Karpas-422 (cell line): Measurements from ENCODE around the gene ERC1. TPM values are rescaled to one million over a fixed set of nuclear protein-coding genes. Genes with fewer than 3 reads are reported as not detected.
A peak's percentile ranks its signal among the peaks of the same experiment; 100 is the strongest.

Source experiments
- DNase-seq: peaks from one replicate; pipeline ENCODE4 v3.0.0-alpha.2; 2015
- H2AFZ ChIP-seq: fragments of 200-600 bp; sonication (generic); 2 replicates; pipeline ENCODE4 v1.6.1; 2014; ENCODE audit warnings: antibody characterized with exemption, low read length, mixed read lengths
- H3K27ac ChIP-seq: fragments of 200-600 bp; sonication (generic); 2 replicates; pipeline ENCODE4 v1.5.1; 2014; ENCODE audit warnings: mild to moderate bottlenecking, low read length, moderate library complexity
- H3K27me3 ChIP-seq: fragments of 200-600 bp; sonication (generic); 2 replicates; pipeline ENCODE4 v1.6.1; 2014; ENCODE audit warnings: low read length, mixed read lengths
- H3K36me3 ChIP-seq: fragments of 200-600 bp; sonication (generic); 2 replicates; pipeline ENCODE4 v1.6.1; 2014; ENCODE audit warnings: low read length, mixed read lengths; ENCODE audit not compliant: insufficient read depth
- H3K4me1 ChIP-seq: fragments of 200-600 bp; sonication (generic); 2 replicates; pipeline ENCODE4 v1.6.1; 2014; ENCODE audit warnings: mild to moderate bottlenecking, low read length, mixed read lengths
- H3K4me2 ChIP-seq: fragments of 200-600 bp; sonication (generic); 2 replicates; pipeline ENCODE4 v1.6.1; 2014; ENCODE audit warnings: low read length, low read depth, mild to moderate bottlenecking; ENCODE audit not compliant: poor library complexity, severe bottlenecking
- H3K4me3 ChIP-seq: fragments of 200-600 bp; sonication (generic); 2 replicates; pipeline ENCODE4 v1.5.1; 2014; ENCODE audit warnings: mild to moderate bottlenecking, antibody characterized with exemption, low read length, mixed read lengths
- H3K79me2 ChIP-seq: fragments of 200-600 bp; sonication (generic); 2 replicates; pipeline ENCODE4 v1.6.1; 2014; ENCODE audit warnings: mild to moderate bottlenecking, low read length, mixed read lengths
- H3K9ac ChIP-seq: fragments of 200-600 bp; sonication (generic); 2 replicates; pipeline ENCODE4 v1.6.0; 2014; ENCODE audit warnings: low read length
- H3K9me2 ChIP-seq: fragments of 200-600 bp; sonication (generic), shearing (Covaris generic); replicated peaks from 2 replicates; pipeline ENCODE4 v1.6.0; 2014; ENCODE audit warnings: mild to moderate bottlenecking, low read length, moderate library complexity; ENCODE audit not compliant: insufficient read depth
- H3K9me3 ChIP-seq: fragments of 300-700, 200-600 bp; sonication (generic); 2 replicates; pipeline ENCODE4 v1.6.1; 2014; ENCODE audit warnings: low read length, mixed read lengths
- H4K20me1 ChIP-seq: fragments of 200-600 bp; sonication (generic); 2 replicates; pipeline ENCODE4 v1.6.1; 2014; ENCODE audit warnings: mild to moderate bottlenecking, antibody characterized with exemption, low read length, low read depth; ENCODE audit not compliant: insufficient read depth
- total RNA-seq: library from RNA; depleted of rRNA; stranded (reverse); fragments of >200 nt; shearing (Covaris generic); gene quantifications from 2 replicates; pipeline ENCODE4 v1.2.3, GENCODE V29; 2014; ENCODE audit warnings: low replicate concordance

The ERC1 gene
- total RNA-seq, 1 experiment from 2014 or later, result 20.3 TPM

DNA sequence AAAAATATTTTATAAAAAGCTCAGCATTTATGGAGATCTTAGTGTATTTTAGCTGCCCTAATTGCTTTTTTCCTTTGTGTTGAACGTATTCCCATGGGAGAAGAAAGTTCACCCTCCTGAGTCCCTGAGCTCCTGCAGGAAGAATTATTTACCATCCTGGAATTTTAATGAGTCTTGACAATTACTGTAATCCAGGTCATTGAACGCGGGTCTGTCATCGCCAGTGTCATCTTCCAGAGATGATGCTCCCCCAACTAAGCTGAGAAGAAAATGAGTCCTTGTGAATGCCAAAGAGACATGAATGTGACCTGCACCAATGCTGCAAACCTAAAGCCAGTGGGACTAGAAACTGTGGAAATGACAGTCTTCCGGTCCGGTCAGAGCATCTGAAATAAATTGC lies 473.9 kb downstream of the ERC1 start:
- H3K9me3 ChIP-seq, result no peaks in the 10 kb centered on the region
- no peaks in the 10 kb centered on the region; the same call in 1 of the 2 replicates for H3K4me1 ChIP-seq
- H3K4me3 ChIP-seq, result no peak overlapping the region
- no peaks in the 10 kb centered on the region for H3K27me3 ChIP-seq
- H2AFZ ChIP-seq, result no peak overlapping the region
- H3K27ac ChIP-seq, result no peak overlapping the region
- no peaks in the 10 kb centered on the region for H4K20me1 ChIP-seq
- H3K36me3 ChIP-seq, result no peaks in the 10 kb centered on the region
- H3K79me2 ChIP-seq, result no peaks in the 10 kb centered on the region
- H3K9me2 ChIP-seq, result no peaks in the 10 kb centered on the region
- H3K4me2 ChIP-seq, result no peak overlapping the region
- DNase-seq, result no peak
- no peak overlapping the region for H3K9ac ChIP-seq

DNA sequence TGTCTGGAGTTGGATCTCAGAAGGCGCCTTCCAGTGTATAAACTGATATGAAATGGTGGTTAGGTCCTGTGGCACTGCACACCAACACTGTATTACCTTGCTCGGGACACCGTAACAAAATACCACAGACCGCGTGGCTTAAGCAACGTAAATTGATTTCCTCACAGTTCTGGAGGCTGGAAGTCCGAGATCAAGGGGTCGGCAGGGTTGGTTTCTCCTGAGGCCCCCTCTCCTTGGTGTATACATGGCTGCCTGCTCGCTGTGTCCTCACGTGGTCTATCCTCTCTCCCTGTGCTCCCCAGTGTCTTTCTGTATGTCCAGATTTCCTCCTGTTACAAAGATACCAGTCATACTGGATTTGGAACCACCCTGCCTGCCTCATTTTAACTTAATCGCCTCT lies 475.0 kb downstream of the ERC1 start:
- no peak for DNase-seq
- no peak overlapping the region for H2AFZ ChIP-seq
- H3K27ac ChIP-seq, result no peak overlapping the region
- no peak overlapping the region for H3K9ac ChIP-seq
- no peaks in the 10 kb centered on the region for H3K36me3 ChIP-seq
- no peaks in the 10 kb centered on the region; the same call in 1 of the 2 replicates for H3K4me1 ChIP-seq
- no peaks in the 10 kb centered on the region for H4K20me1 ChIP-seq
- H3K9me2 ChIP-seq, result no peaks in the 10 kb centered on the region
- no peaks in the 10 kb centered on the region for H3K79me2 ChIP-seq
- no peak overlapping the region for H3K4me2 ChIP-seq
- no peaks in the 10 kb centered on the region for H3K27me3 ChIP-seq
- no peak overlapping the region for H3K4me3 ChIP-seq
- no peaks in the 10 kb centered on the region for H3K9me3 ChIP-seq

- peak; percentile 37 for DNase-seq
- Histone ChIP-seq H2AFZ (no peak overlapping the region), H3K4me1 (no peaks in the 10 kb centered on the region; the same call in 1 of the 2 replicates), H3K9me3 (no peaks in the 10 kb centered on the region), H3K27ac (no peak overlapping the region), H3K4me2 (no peak overlapping the region), H3K27me3 (no peaks in the 10 kb centered on the region), H3K36me3 (no peaks in the 10 kb centered on the region), H3K4me3 (no peak overlapping the region), H3K79me2 (no peaks in the 10 kb centered on the region), H3K9me2 (no peaks in the 10 kb centered on the region), H3K9ac (no peak overlapping the region), H4K20me1 (no peaks in the 10 kb centered on the region)
Measured at GRCh38 chr12:1466481-1467154, 475.6 kb downstream of the ERC1 start.

DNA sequence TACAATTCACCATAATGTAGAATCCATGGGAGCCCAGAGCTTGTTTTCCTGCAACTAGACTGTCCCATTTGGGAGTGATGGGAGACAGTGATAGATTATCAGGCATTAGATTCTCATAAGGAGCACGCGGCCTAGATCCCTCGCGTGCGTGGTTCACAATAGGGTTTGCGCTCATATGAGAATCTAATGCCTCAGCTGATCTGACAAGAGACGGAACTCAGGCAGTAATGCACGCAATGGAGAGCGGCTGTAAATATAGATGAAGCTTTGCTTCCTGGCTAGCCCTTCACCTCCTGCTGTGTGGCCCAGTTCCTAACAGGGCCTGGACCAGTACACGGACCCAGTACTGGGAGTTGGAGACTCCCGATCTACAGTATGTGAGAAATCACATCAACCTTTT lies 476.7 kb downstream of the ERC1 start:
- no peaks in the 10 kb centered on the region for H4K20me1 ChIP-seq
- no peaks in the 10 kb centered on the region for H3K79me2 ChIP-seq
- no peaks in the 10 kb centered on the region for H3K27me3 ChIP-seq
- H3K36me3 ChIP-seq, result no peaks in the 10 kb centered on the region
- H3K9me3 ChIP-seq, result no peaks in the 10 kb centered on the region
- no peaks in the 10 kb centered on the region for H3K9me2 ChIP-seq
- no peak overlapping the region for H2AFZ ChIP-seq
- H3K9ac ChIP-seq, result no peak overlapping the region
- no peak for DNase-seq
- no peak overlapping the region for H3K4me3 ChIP-seq
- H3K4me2 ChIP-seq, result no peak overlapping the region
- H3K27ac ChIP-seq, result no peak overlapping the region
- H3K4me1 ChIP-seq, result no peaks in the 10 kb centered on the region; the same call in 1 of the 2 replicates

GRCh38 chr12:1469070-1469469 lies 478.0 kb downstream of the ERC1 start:
- no peak overlapping the region for H3K4me2 ChIP-seq
- H3K36me3 ChIP-seq, result no peaks in the 10 kb centered on the region
- H3K79me2 ChIP-seq, result no peaks in the 10 kb centered on the region
- H3K9ac ChIP-seq, result no peak overlapping the region
- no peaks in the 10 kb centered on the region for H3K27me3 ChIP-seq
- no peak overlapping the region for H3K4me3 ChIP-seq
- no peaks in the 10 kb centered on the region for H3K4me1 ChIP-seq
- no peak overlapping the region for H2AFZ ChIP-seq
- no peaks in the 10 kb centered on the region for H4K20me1 ChIP-seq
- no peak for DNase-seq
- no peak overlapping the region for H3K27ac ChIP-seq
- no peaks in the 10 kb centered on the region for H3K9me3 ChIP-seq
- no peaks in the 10 kb centered on the region for H3K9me2 ChIP-seq

DNA sequence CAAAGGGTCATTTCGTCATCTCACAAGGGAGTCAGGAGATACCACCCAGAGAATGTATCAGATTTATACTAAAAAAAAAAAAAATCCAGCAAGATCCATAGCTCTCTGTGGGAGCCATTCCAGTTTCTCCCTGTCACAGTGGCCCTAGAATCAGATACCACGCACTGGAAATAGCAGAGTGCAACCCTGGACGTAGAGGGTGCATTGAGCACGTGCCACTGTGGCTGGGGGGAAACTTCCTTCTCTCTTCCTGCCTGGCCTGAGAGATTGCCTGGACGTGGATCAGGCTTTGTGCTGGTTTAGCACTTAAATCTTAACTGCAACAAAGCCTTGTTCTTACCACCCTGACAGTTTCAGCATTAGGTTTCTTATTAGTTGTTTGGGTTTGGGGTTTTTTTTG lies 479.0 kb downstream of the ERC1 start:
- no peak overlapping the region for H3K9ac ChIP-seq
- DNase-seq, result no peak
- no peak overlapping the region for H3K4me2 ChIP-seq
- H3K36me3 ChIP-seq, result no peaks in the 10 kb centered on the region
- H3K79me2 ChIP-seq, result no peaks in the 10 kb centered on the region
- H4K20me1 ChIP-seq, result no peaks in the 10 kb centered on the region
- H3K9me2 ChIP-seq, result no peaks in the 10 kb centered on the region
- H3K27ac ChIP-seq, result no peak overlapping the region
- no peak overlapping the region for H3K4me3 ChIP-seq
- no peaks in the 10 kb centered on the region for H3K4me1 ChIP-seq
- no peak overlapping the region for H2AFZ ChIP-seq
- H3K27me3 ChIP-seq, result no peaks in the 10 kb centered on the region
- no peaks in the 10 kb centered on the region for H3K9me3 ChIP-seq

GRCh38 chr12:1471224-1471623 lies 480.2 kb downstream of the ERC1 start:
- no peak overlapping the region for H2AFZ ChIP-seq
- H3K4me2 ChIP-seq, result no peak overlapping the region
- H3K79me2 ChIP-seq, result no peaks in the 10 kb centered on the region
- no peaks in the 10 kb centered on the region for H3K27me3 ChIP-seq
- DNase-seq, result no peak
- no peak overlapping the region for H3K27ac ChIP-seq
- no peaks in the 10 kb centered on the region for H3K4me1 ChIP-seq
- no peaks in the 10 kb centered on the region for H4K20me1 ChIP-seq
- no peak overlapping the region for H3K9ac ChIP-seq
- H3K36me3 ChIP-seq, result no peaks in the 10 kb centered on the region
- H3K4me3 ChIP-seq, result no peak overlapping the region
- H3K9me3 ChIP-seq, result no peaks in the 10 kb centered on the region
- no peaks in the 10 kb centered on the region for H3K9me2 ChIP-seq

DNA sequence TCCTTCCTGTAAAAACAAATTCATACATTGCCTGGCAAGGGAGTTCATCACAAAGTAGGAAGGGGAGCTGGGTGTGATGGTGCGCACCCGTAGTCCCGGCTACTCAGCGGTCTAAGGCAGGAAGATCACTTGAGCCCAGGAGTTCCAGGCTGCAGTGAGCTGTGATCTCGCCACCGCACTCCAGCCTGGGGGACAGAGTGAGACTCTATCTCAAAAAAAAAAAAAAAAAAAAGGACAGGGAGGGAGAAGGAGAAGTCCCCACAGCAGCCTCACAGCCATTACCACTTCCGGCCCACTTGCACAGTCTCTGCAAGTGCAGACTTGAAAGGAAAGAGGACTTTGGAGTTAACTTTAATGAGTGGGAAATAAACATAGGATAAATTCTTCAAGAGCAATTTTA lies 482.4 kb downstream of the ERC1 start:
- Histone ChIP-seq H3K36me3 (no peaks in the 10 kb centered on the region), H3K79me2 (no peaks in the 10 kb centered on the region), H3K9me3 (no peaks in the 10 kb centered on the region), H4K20me1 (no peaks in the 10 kb centered on the region), H3K27ac (no peak overlapping the region), H3K4me2 (no peak overlapping the region), H3K27me3 (no peaks in the 10 kb centered on the region), H3K4me1 (no peaks in the 10 kb centered on the region), H3K4me3 (no peak overlapping the region), H3K9ac (no peak overlapping the region), H2AFZ (no peak overlapping the region), H3K9me2 (no peaks in the 10 kb centered on the region)
- DNase-seq, result no peak
